BLaER1 treated with 17β-estradiol and CSF1 and Interleukin-3, amounts not matched to agents 10 nM and 100 nM (cell line): ENCODE results near the gene SIL1.

Experiments
- H3K27ac ChIP-seq, 11 experiments: shearing (Covaris generic); formaldehyde crosslinking; 2 replicates each; pipeline ENCODE4 v1.8.1; 2022
- H3K27me3 ChIP-seq, 11 experiments: shearing (Covaris generic); formaldehyde crosslinking; 2 replicates each; pipeline ENCODE4 v1.8.1; 2022
- H3K36me3 ChIP-seq, 11 experiments: shearing (Covaris generic); formaldehyde crosslinking; 2 replicates each; pipeline ENCODE4 v1.8.1; 2022
- H3K4me1 ChIP-seq, 10 experiments: shearing (Covaris generic); formaldehyde crosslinking; 2 replicates each; pipeline ENCODE4 v1.8.1; 2022
- H3K4me2 ChIP-seq, 11 experiments: shearing (Covaris generic); formaldehyde crosslinking; 2 replicates each; pipeline ENCODE4 v1.8.1; 2022
- H3K4me3 ChIP-seq, 10 experiments: shearing (Covaris generic); formaldehyde crosslinking; 2 replicates each; pipeline ENCODE4 v1.8.1; 2022
- H3K9ac ChIP-seq, 11 experiments: shearing (Covaris generic); formaldehyde crosslinking; 2 replicates each; pipeline ENCODE4 v1.8.1; 2022
- H3K9me3 ChIP-seq, 11 experiments: shearing (Covaris generic); formaldehyde crosslinking; replicated peaks in 1 of 11; 2 replicates each; pipeline ENCODE4 v1.8.1; 2022
- H4K20me1 ChIP-seq, 11 experiments: shearing (Covaris generic); formaldehyde crosslinking; 2 replicates each; pipeline ENCODE4 v1.8.1; 2022
- Cebpa-rat ChIP-seq, 11 experiments: shearing (Covaris generic); IDR thresholded peaks; 2 replicates each; pipeline ENCODE4 v1.8.1; 2022

The SIL1 gene

GRCh38 chr5:139190125-139190524 is 8.0 kb downstream of the SIL1 start:
- H4K20me1 ChIP-seq, result peaks cover 0 to 6% (median 0%) of the 10 kb centered on the region in 11 experiments; a peak in 2 of 22 replicates
- peaks cover 13 to 64% (median 17%) of the 10 kb centered on the region in 10 experiments; a peak in 19 of 20 replicates for H3K4me1 ChIP-seq
- H3K4me3 ChIP-seq, result no peak overlapping the region
- no peaks in the 10 kb centered on the region for H3K27me3 ChIP-seq
- peaks cover 0 to 9% (median 0%) of the 10 kb centered on the region in 11 experiments; a peak in 3 of 22 replicates for H3K9me3 ChIP-seq
- peak overlapping the region in 3 of 11 experiments; percentile 23 to 54 (median 32); a peak in 7 of 22 replicates for H3K4me2 ChIP-seq
- H3K27ac ChIP-seq, result peak overlapping the region in 1 of 11 experiments; percentile 37; a peak in 2 of 22 replicates
- 0 out of 22 replicates have a peak overlapping the region, but pooled peaks of 1 of the 11 experiments have one; percentile 10 for H3K9ac ChIP-seq
- peaks cover 6 to 50% (median 21%) of the 10 kb centered on the region in 11 experiments; a peak in 14 of 22 replicates for H3K36me3 ChIP-seq
- no peak for TF ChIP-seq Cebpa-rat (IDR thresholded peaks at IDR 0.05)

GRCh38 chr5:139188558-139189270 is 9.5 kb downstream of the SIL1 start:
- Histone ChIP-seq H4K20me1 (peaks cover 0 to 6% (median under 1%) of the 10 kb centered on the region in 11 experiments; a peak in 7 of 22 replicates), H3K27ac (no peak overlapping the region), H3K4me2 (no peak overlapping the region), H3K27me3 (no peaks in the 10 kb centered on the region), H3K9me3 (peaks cover 0 to 9% (median 0%) of the 10 kb centered on the region in 11 experiments; a peak in 3 of 22 replicates), H3K4me1 (peaks cover 20 to 62% (median 24%) of the 10 kb centered on the region in 10 experiments), H3K9ac (no peak overlapping the region), H3K4me3 (no peak overlapping the region), H3K36me3 (peaks cover 6 to 36% (median 20%) of the 10 kb centered on the region in 11 experiments; a peak in 14 of 22 replicates)
- TF ChIP-seq Cebpa-rat (IDR thresholded peaks at IDR 0.05), result no peak

- H3K9ac ChIP-seq, result no peak overlapping the region
- no peak overlapping the region for H3K4me3 ChIP-seq
- peaks cover 39 to 65% (median 43%) of the 10 kb centered on the region in 10 experiments for H3K4me1 ChIP-seq
- peaks cover 0 to 9% (median 0%) of the 10 kb centered on the region in 11 experiments; a peak in 3 of 22 replicates for H3K9me3 ChIP-seq
- peaks cover 6 to 35% (median 18%) of the 10 kb centered on the region in 11 experiments; a peak in 14 of 22 replicates for H3K36me3 ChIP-seq
- TF ChIP-seq Cebpa-rat (IDR thresholded peaks at IDR 0.05), result no peak
- no peaks in the 10 kb centered on the region for H3K27me3 ChIP-seq
- no peak overlapping the region for H3K27ac ChIP-seq
- H3K4me2 ChIP-seq, result peak overlapping the region in 10 of 11 experiments; percentile 27 to 61 (median 54); a peak in 19 of 22 replicates
- peaks cover 5 to 24% (median 14%) of the 10 kb centered on the region in 11 experiments; a peak in 15 of 22 replicates for H4K20me1 ChIP-seq
Measured at GRCh38 chr5:139186752-139187326, 11.3 kb downstream of the SIL1 start.

GRCh38 chr5:139186261-139186660 is 11.9 kb downstream of the SIL1 start:
- TF ChIP-seq Cebpa-rat (IDR thresholded peaks at IDR 0.05), result no peak
- H3K4me3 ChIP-seq, result no peak overlapping the region
- H3K9ac ChIP-seq, result no peak overlapping the region
- no peaks in the 10 kb centered on the region for H3K27me3 ChIP-seq
- H3K36me3 ChIP-seq, result peaks cover 6 to 35% (median 18%) of the 10 kb centered on the region in 11 experiments; a peak in 13 of 22 replicates
- H3K4me1 ChIP-seq, result peaks cover 44 to 68% (median 48%) of the 10 kb centered on the region in 10 experiments
- H3K4me2 ChIP-seq, result peak overlapping the region in 10 of 11 experiments; percentile 27 to 61 (median 54); a peak in 19 of 22 replicates
- peaks cover 5 to 29% (median 17%) of the 10 kb centered on the region in 11 experiments; a peak in 15 of 22 replicates for H4K20me1 ChIP-seq
- peaks cover 0 to 9% (median 0%) of the 10 kb centered on the region in 11 experiments; a peak in 3 of 22 replicates for H3K9me3 ChIP-seq
- H3K27ac ChIP-seq, result no peak overlapping the region

GRCh38 chr5:139185589-139185988 is 12.6 kb downstream of the SIL1 start:
- peaks cover 5 to 36% (median 21%) of the 10 kb centered on the region in 11 experiments; a peak in 15 of 22 replicates for H4K20me1 ChIP-seq
- H3K27me3 ChIP-seq, result no peaks in the 10 kb centered on the region
- H3K9ac ChIP-seq, result 0 out of 22 replicates have a peak overlapping the region, but pooled peaks of 2 of the 11 experiments have one; percentile 4 to 9
- H3K4me1 ChIP-seq, result peaks cover 51 to 68% (median 55%) of the 10 kb centered on the region in 10 experiments
- no peak overlapping the region for H3K27ac ChIP-seq
- H3K4me2 ChIP-seq, result peak overlapping the region; percentile 2 to 61 (median 54); a peak in 18 of 22 replicates
- H3K9me3 ChIP-seq, result peaks cover 0 to 9% (median 0%) of the 10 kb centered on the region in 11 experiments; a peak in 3 of 22 replicates
- no peak overlapping the region for H3K4me3 ChIP-seq
- no peak for TF ChIP-seq Cebpa-rat (IDR thresholded peaks at IDR 0.05)
- peaks cover 6 to 35% (median 18%) of the 10 kb centered on the region in 11 experiments; a peak in 13 of 22 replicates for H3K36me3 ChIP-seq

GRCh38 chr5:139183502-139183901 is 14.7 kb downstream of the SIL1 start:
- no peak overlapping the region; a peak in 1 of 22 replicates for H3K27ac ChIP-seq
- no peak for TF ChIP-seq Cebpa-rat (IDR thresholded peaks at IDR 0.05)
- no peak overlapping the region for H3K9ac ChIP-seq
- peaks cover 5 to 57% (median 27%) of the 10 kb centered on the region in 11 experiments; a peak in 15 of 22 replicates for H4K20me1 ChIP-seq
- H3K36me3 ChIP-seq, result peaks cover 6 to 21% (median 11%) of the 10 kb centered on the region in 11 experiments; a peak in 12 of 22 replicates
- peak overlapping the region; percentile 69 to 93 (median 85) for H3K4me2 ChIP-seq
- no peak overlapping the region for H3K4me3 ChIP-seq
- H3K4me1 ChIP-seq, result peaks cover 65 to 79% (median 72%) of the 10 kb centered on the region in 10 experiments
- H3K27me3 ChIP-seq, result no peaks in the 10 kb centered on the region
- H3K9me3 ChIP-seq, result peaks cover 0 to 9% (median 0%) of the 10 kb centered on the region in 11 experiments; a peak in 3 of 22 replicates

GRCh38 chr5:139182528-139183296 is 15.5 kb downstream of the SIL1 start:
- H3K27me3 ChIP-seq, result no peaks in the 10 kb centered on the region
- H4K20me1 ChIP-seq, result peaks cover 5 to 62% (median 32%) of the 10 kb centered on the region in 11 experiments; a peak in 15 of 22 replicates

More at GRCh38 chr5:139182528-139183296, 15.5 kb downstream of the SIL1 start:
- Histone ChIP-seq H3K36me3 (peaks cover under 1 to 13% (median 8%) of the 10 kb centered on the region in 11 experiments; a peak in 11 of 22 replicates), H3K4me1 (peaks cover 73 to 87% (median 80%) of the 10 kb centered on the region in 10 experiments), H3K27ac (peak overlapping the region in 6 of 11 experiments; percentile 2 to 55 (median 18); a peak in 7 of 22 replicates), H3K9me3 (peaks cover 0 to 2% (median 0%) of the 10 kb centered on the region in 11 experiments; a peak in 2 of 22 replicates), H3K4me3 (no peak overlapping the region), H3K4me2 (peak overlapping the region; percentile 69 to 93 (median 85)), H3K9ac (0 out of 22 replicates have a peak overlapping the region, but pooled peaks of 1 of the 11 experiments have one; percentile 19)
- TF ChIP-seq Cebpa-rat (IDR thresholded peaks at IDR 0.05), result no peak
